ENCODE data around the gene CRTC1.

The CRTC1 gene

GRCh38 chr19:18743784-18744418 lies 60.4 kb downstream of the CRTC1 start:
- DNase-seq, result no peak
- Mint-ChIP-seq H3K4me3 (no peak overlapping the region), H3K36me3 (ENCODE audit: low read depth) (no peaks in the 10 kb centered on the region), H3K4me1 (ENCODE audit: low read depth) (no peaks in the 10 kb centered on the region), H3K9me3 (no peaks in the 10 kb centered on the region), H3K27me3 (no peaks in the 10 kb centered on the region), H3K27ac (no peak overlapping the region)

GRCh38 chr19:18745012-18745735 lies 61.7 kb downstream of the CRTC1 start:
- no peak overlapping the region for H3K27ac Mint-ChIP-seq
- no peaks in the 10 kb centered on the region for H3K27me3 Mint-ChIP-seq
- no peak overlapping the region for H3K4me3 Mint-ChIP-seq
- DNase-seq, result no peak
- no peaks in the 10 kb centered on the region for H3K9me3 Mint-ChIP-seq
- no peaks in the 10 kb centered on the region for H3K36me3 Mint-ChIP-seq (ENCODE audit: low read depth)
- no peaks in the 10 kb centered on the region for H3K4me1 Mint-ChIP-seq (ENCODE audit: low read depth)

GRCh38 chr19:18745931-18746330 lies 62.5 kb downstream of the CRTC1 start:
- H3K27me3 Mint-ChIP-seq, result no peaks in the 10 kb centered on the region
- H3K27ac Mint-ChIP-seq, result no peak overlapping the region
- peaks cover 6% of the 10 kb centered on the region for H3K36me3 Mint-ChIP-seq (ENCODE audit: low read depth)
- no peak overlapping the region for H3K4me3 Mint-ChIP-seq
- no peaks in the 10 kb centered on the region for H3K4me1 Mint-ChIP-seq (ENCODE audit: low read depth)
- H3K9me3 Mint-ChIP-seq, result no peaks in the 10 kb centered on the region
- no peak for DNase-seq

GRCh38 chr19:18746401-18747325 lies 63.2 kb downstream of the CRTC1 start:
- peaks cover 12% of the 10 kb centered on the region for H3K36me3 Mint-ChIP-seq (ENCODE audit: low read depth)
- H3K9me3 Mint-ChIP-seq, result no peaks in the 10 kb centered on the region
- no peak overlapping the region for H3K27ac Mint-ChIP-seq
- H3K4me3 Mint-ChIP-seq, result no peak overlapping the region
- no peaks in the 10 kb centered on the region for H3K4me1 Mint-ChIP-seq (ENCODE audit: low read depth)
- H3K27me3 Mint-ChIP-seq, result no peaks in the 10 kb centered on the region
- DNase-seq, result no peak

GRCh38 chr19:18749362-18750231 lies 66.1 kb downstream of the CRTC1 start:
- DNase-seq, result no peak
- no peaks in the 10 kb centered on the region for H3K9me3 Mint-ChIP-seq
- H3K27me3 Mint-ChIP-seq, result no peaks in the 10 kb centered on the region
- no peak overlapping the region for H3K4me3 Mint-ChIP-seq
- H3K27ac Mint-ChIP-seq, result no peak overlapping the region
- peaks cover 23% of the 10 kb centered on the region for H3K36me3 Mint-ChIP-seq (ENCODE audit: low read depth)
- no peaks in the 10 kb centered on the region for H3K4me1 Mint-ChIP-seq (ENCODE audit: low read depth)

GRCh38 chr19:18750295-18750970 lies 67.0 kb downstream of the CRTC1 start:
- Mint-ChIP-seq H3K36me3 (ENCODE audit: low read depth) (peaks cover 24% of the 10 kb centered on the region), H3K27ac (peak overlapping the region; percentile 18), H3K9me3 (no peaks in the 10 kb centered on the region), H3K27me3 (no peaks in the 10 kb centered on the region), H3K4me1 (ENCODE audit: low read depth) (no peaks in the 10 kb centered on the region), H3K4me3 (no peak overlapping the region)
- DNase-seq, result no peak

GRCh38 chr19:18751571-18751970 lies 68.1 kb downstream of the CRTC1 start:
- no peaks in the 10 kb centered on the region for H3K4me1 Mint-ChIP-seq (ENCODE audit: low read depth)

GRCh38 chr19:18754501-18754900 lies 71.0 kb downstream of the CRTC1 start:
- no peak for DNase-seq
- H3K4me1 Mint-ChIP-seq (ENCODE audit: low read depth), result no peaks in the 10 kb centered on the region
- no peaks in the 10 kb centered on the region for H3K9me3 Mint-ChIP-seq
- no peak overlapping the region for H3K4me3 Mint-ChIP-seq
- H3K27ac Mint-ChIP-seq, result no peak overlapping the region
- no peaks in the 10 kb centered on the region for H3K27me3 Mint-ChIP-seq
- peaks cover 24% of the 10 kb centered on the region for H3K36me3 Mint-ChIP-seq (ENCODE audit: low read depth)

More at GRCh38 chr19:18751571-18751970, 68.1 kb downstream of the CRTC1 start:
- Mint-ChIP-seq H3K36me3 (ENCODE audit: low read depth) (peaks cover 24% of the 10 kb centered on the region), H3K4me3 (no peak overlapping the region), H3K9me3 (no peaks in the 10 kb centered on the region), H3K27ac (no peak overlapping the region), H3K27me3 (no peaks in the 10 kb centered on the region)
- no peak for DNase-seq

GRCh38 chr19:18756896-18757295 lies 73.4 kb downstream of the CRTC1 start:
- Mint-ChIP-seq H3K27ac (no peak overlapping the region), H3K36me3 (ENCODE audit: low read depth) (peaks cover 12% of the 10 kb centered on the region), H3K4me3 (no peak overlapping the region), H3K27me3 (no peaks in the 10 kb centered on the region), H3K9me3 (no peaks in the 10 kb centered on the region), H3K4me1 (ENCODE audit: low read depth) (no peaks in the 10 kb centered on the region)
- no peak for DNase-seq

GRCh38 chr19:18759304-18759994 lies 76.0 kb downstream of the CRTC1 start:
- H3K4me3 Mint-ChIP-seq, result no peak overlapping the region
- no peak for DNase-seq
- no peak overlapping the region for H3K27ac Mint-ChIP-seq
- H3K4me1 Mint-ChIP-seq (ENCODE audit: low read depth), result no peaks in the 10 kb centered on the region
- no peaks in the 10 kb centered on the region for H3K9me3 Mint-ChIP-seq
- H3K27me3 Mint-ChIP-seq, result no peaks in the 10 kb centered on the region
- H3K36me3 Mint-ChIP-seq (ENCODE audit: low read depth), result peaks cover 2% of the 10 kb centered on the region

GRCh38 chr19:18759995-18760426 lies 76.5 kb downstream of the CRTC1 start:
- no peak overlapping the region for H3K4me3 Mint-ChIP-seq

GRCh38 chr19:18760440-18761383 lies 77.2 kb downstream of the CRTC1 start:
- H3K9me3 Mint-ChIP-seq, result no peaks in the 10 kb centered on the region
- no peak overlapping the region for H3K4me3 Mint-ChIP-seq
- no peaks in the 10 kb centered on the region for H3K4me1 Mint-ChIP-seq (ENCODE audit: low read depth)
- H3K27me3 Mint-ChIP-seq, result no peaks in the 10 kb centered on the region
- no peak for DNase-seq
- H3K36me3 Mint-ChIP-seq (ENCODE audit: low read depth), result no peaks in the 10 kb centered on the region
- H3K27ac Mint-ChIP-seq, result no peak overlapping the region

More at GRCh38 chr19:18759995-18760426, 76.5 kb downstream of the CRTC1 start:
- no peaks in the 10 kb centered on the region for H3K4me1 Mint-ChIP-seq (ENCODE audit: low read depth)
- no peaks in the 10 kb centered on the region for H3K9me3 Mint-ChIP-seq
- no peak for DNase-seq
- H3K36me3 Mint-ChIP-seq (ENCODE audit: low read depth), result no peaks in the 10 kb centered on the region
- no peak overlapping the region for H3K27ac Mint-ChIP-seq
- no peaks in the 10 kb centered on the region for H3K27me3 Mint-ChIP-seq
